H9 (cell line): Measurements from ENCODE around the gene IL16. TPM values are rescaled to one million over a fixed set of nuclear protein-coding genes. Genes with fewer than 3 reads are reported as not detected.

Source experiments
- DNase-seq: peaks from one replicate; pipeline ENCODE4 v3.0.0-alpha.2; 2017
- H2AFZ ChIP-seq: one replicate; pipeline ENCODE4 v1.6.1; 2013; ENCODE audit warnings: mild to moderate bottlenecking, low read length, control low read depth, moderate library complexity
- H2AK5ac ChIP-seq: 2 replicates; pipeline ENCODE4 v1.6.1; 2013; ENCODE audit warnings: low read length, control low read depth, mixed read lengths; ENCODE audit not compliant: insufficient read length
- H2BK120ac ChIP-seq: one replicate; pipeline ENCODE4 v1.6.1; 2013; ENCODE audit warnings: low read depth, mild to moderate bottlenecking, low read length, control low read depth, inconsistent platforms; ENCODE audit not compliant: poor library complexity, severe bottlenecking
- H2BK12ac ChIP-seq: 2 replicates; pipeline ENCODE4 v1.6.1; 2013; ENCODE audit warnings: low read length, control low read depth, mixed read lengths, low read depth; ENCODE audit not compliant: insufficient read length
- H2BK15ac ChIP-seq: 2 replicates; pipeline ENCODE4 v1.6.1; 2013; ENCODE audit warnings: low read depth, low read length, control low read depth
- H2BK20ac ChIP-seq: one replicate; pipeline ENCODE4 v1.6.1; 2013; ENCODE audit warnings: low read depth, mild to moderate bottlenecking, low read length, control low read depth, inconsistent platforms; ENCODE audit not compliant: poor library complexity, severe bottlenecking
- H2BK5ac ChIP-seq: 2 replicates; pipeline ENCODE4 v1.6.1; 2013; ENCODE audit warnings: low read length, control low read depth, mixed read lengths; ENCODE audit not compliant: insufficient read length
- H3K14ac ChIP-seq: 2 replicates; pipeline ENCODE4 v1.6.1; 2013; ENCODE audit warnings: low read length, control low read depth; ENCODE audit not compliant: insufficient read depth
- H3K18ac ChIP-seq: 2 replicates; pipeline ENCODE4 v1.6.1; 2013; ENCODE audit warnings: low read depth, mild to moderate bottlenecking, mixed read lengths, low read length, control low read depth; ENCODE audit not compliant: insufficient read length
- H3K23ac ChIP-seq: 2 replicates; pipeline ENCODE4 v1.6.1; 2013; ENCODE audit warnings: low read length, control low read depth, mixed read lengths, low read depth; ENCODE audit not compliant: insufficient read length
- H3K23me2 ChIP-seq: 2 replicates; pipeline ENCODE4 v1.6.1; 2013; ENCODE audit warnings: low read depth, mild to moderate bottlenecking, mixed read lengths, low read length, control low read depth; ENCODE audit not compliant: insufficient read length, poor library complexity, severe bottlenecking
- H3K27ac ChIP-seq: 2 replicates; pipeline ENCODE4 v1.5.1; 2013; ENCODE audit warnings: low read length, control low read depth, mixed read lengths, low read depth; ENCODE audit not compliant: insufficient read length
- H3K27me3 ChIP-seq: 2 replicates; pipeline ENCODE4 v1.6.1; 2013; ENCODE audit warnings: low read length, control low read depth, inconsistent platforms; ENCODE audit not compliant: insufficient read depth
- H3K4ac ChIP-seq: 2 replicates; pipeline ENCODE4 v1.6.1; 2013; ENCODE audit warnings: low read depth, mild to moderate bottlenecking, control low read depth, inconsistent platforms, low read length, moderate library complexity
- H3K4me1 ChIP-seq: 2 replicates; pipeline ENCODE4 v1.6.1; 2013; ENCODE audit warnings: low read length, control low read depth, inconsistent platforms; ENCODE audit not compliant: insufficient read depth
- H3K4me2 ChIP-seq: 2 replicates; pipeline ENCODE4 v1.6.1; 2013; ENCODE audit warnings: low read length, control low read depth, mixed read lengths; ENCODE audit not compliant: insufficient read length, insufficient read depth
- H3K56ac ChIP-seq: 2 replicates; pipeline ENCODE4 v1.6.1; 2013; ENCODE audit warnings: low read depth, mild to moderate bottlenecking, mixed read lengths, low read length, control low read depth; ENCODE audit not compliant: insufficient read length
- H3K79me1 ChIP-seq: 2 replicates; pipeline ENCODE4 v1.6.1; 2013; ENCODE audit warnings: low read depth, mild to moderate bottlenecking, moderate library complexity, low read length, control low read depth, inconsistent platforms; ENCODE audit not compliant: insufficient read depth, poor library complexity, severe bottlenecking
- H3K79me2 ChIP-seq: 2 replicates; pipeline ENCODE4 v1.6.1; 2013; ENCODE audit warnings: low read length, control low read depth, inconsistent platforms; ENCODE audit not compliant: insufficient read depth
- H3K9ac ChIP-seq: 2 replicates; pipeline ENCODE4 v1.6.1; 2013; ENCODE audit warnings: low read length, control low read depth, mixed read lengths; ENCODE audit not compliant: insufficient read length; ENCODE audit errors: extremely low read depth
- H3K9me3 ChIP-seq: one replicate; pipeline ENCODE4 v1.6.1; 2013; ENCODE audit warnings: low read depth, low read length, inconsistent platforms; ENCODE audit not compliant: control insufficient read depth
- H3T11ph ChIP-seq: one replicate; pipeline ENCODE4 v1.6.1; 2013; ENCODE audit warnings: mild to moderate bottlenecking, low read length, control low read depth, inconsistent platforms
- H4K20me1 ChIP-seq: one replicate; pipeline ENCODE4 v1.6.1; 2013; ENCODE audit not compliant: control insufficient read depth, insufficient read length, insufficient read depth
- H4K5ac ChIP-seq: 2 replicates; pipeline ENCODE4 v1.6.1; 2013; ENCODE audit warnings: low read depth, mild to moderate bottlenecking, mixed read lengths, low read length, control low read depth; ENCODE audit not compliant: insufficient read length
- H4K8ac ChIP-seq: replicated peaks from 2 replicates; pipeline ENCODE4 v1.6.1; 2013; ENCODE audit warnings: low read length, control low read depth, mixed read lengths, low read depth; ENCODE audit not compliant: insufficient read length
- H4K91ac ChIP-seq: 2 replicates; pipeline ENCODE4 v1.6.1; 2013; ENCODE audit warnings: low read depth, mild to moderate bottlenecking, moderate library complexity, mixed read lengths, low read length, control low read depth; ENCODE audit not compliant: insufficient read length
- H3K27ac Mint-ChIP-seq, 3 experiments: 2 replicates in 2 of 3; 3 replicates in 1 of 3; pipeline ENCODE4 v1.8.0; 2020 to 2021; ENCODE audit warnings: mixed read lengths in 3 of 3, mild to moderate bottlenecking in 1 of 3, moderate library complexity in 1 of 3
- H3K27me3 Mint-ChIP-seq: 2 replicates; pipeline ENCODE4 v1.8.0; 2021; ENCODE audit warnings: low read depth, mild to moderate bottlenecking, moderate library complexity, mixed read lengths
- H3K36me3 Mint-ChIP-seq, 3 experiments: 2 replicates in 2 of 3; 3 replicates in 1 of 3; pipeline ENCODE4 v1.8.0; 2020 to 2021; ENCODE audit warnings: low read depth in 3 of 3, mixed read lengths in 3 of 3; ENCODE audit not compliant: insufficient read depth in 1 of 3
- H3K4me1 Mint-ChIP-seq, 2 experiments: 2 replicates each; pipeline ENCODE4 v1.8.0; 2020; ENCODE audit warnings: mixed read lengths in 2 of 2
- H3K4me3 Mint-ChIP-seq, 2 experiments: 2 replicates in 1 of 2; 3 replicates in 1 of 2; pipeline ENCODE4 v1.8.0; 2020 to 2021; ENCODE audit warnings: mild to moderate bottlenecking in 2 of 2, mixed read lengths in 2 of 2, moderate library complexity in 1 of 2
- H3K9me3 Mint-ChIP-seq, 2 experiments: 2 replicates in 1 of 2; 3 replicates in 1 of 2; pipeline ENCODE4 v1.8.0; 2020; ENCODE audit warnings: mild to moderate bottlenecking in 2 of 2, mixed read lengths in 2 of 2, moderate library complexity in 1 of 2
- CTCF ChIP-seq: fragments of 200-600 bp; sonication (generic); conservative IDR thresholded peaks from 3 replicates; pipeline ENCODE4 v1.8.0; 2021; ENCODE audit warnings: antibody characterized with exemption, mild to moderate bottlenecking
- WGBS: extraction: QIAGEN DNeasy Blood & Tissue Kit; methylation state at CpG from one replicate; pipeline ENCODE4 v1.1.7; 2013; ENCODE audit warnings: missing lambda C conversion rate, low lambda C conversion rate, mixed read lengths; ENCODE audit not compliant: insufficient read length; ENCODE audit errors: extremely low coverage; 5-methylcytosine and 5-hydroxymethylcytosine counted together
- total RNA-seq: library from RNA; stranded (reverse); gene quantifications from 2 replicates; pipeline ENCODE4 v1.2.1, GENCODE V29; 2021

Gene IL16
- total RNA-seq, 1 experiment from 2014 or later: 0.28 TPM

GRCh38 chr15:81280696-81281455 lies 84.2 kb downstream of the IL16 start:
- Histone ChIP-seq H4K5ac (no peak overlapping the region), H3K79me2 (no peaks in the 10 kb centered on the region), H3K9ac (no peak overlapping the region), H3K56ac (no peak overlapping the region), H3K18ac (no peak overlapping the region), H3K27me3 (no peaks in the 10 kb centered on the region), H2BK12ac (no peak overlapping the region), H3K79me1 (no peaks in the 10 kb centered on the region), H4K20me1 (no peaks in the 10 kb centered on the region), H2BK15ac (no peak overlapping the region), H3K14ac (no peak overlapping the region), H2AK5ac (no peak overlapping the region), H3K9me3 (peaks cover 4% of the 10 kb centered on the region), H2BK120ac (no peak overlapping the region), H4K8ac (no peak overlapping the region), H3K23me2 (no peaks in the 10 kb centered on the region), H3T11ph (no peak overlapping the region), H2BK5ac (no peak overlapping the region), H2AFZ (no peak overlapping the region), H3K23ac (no peak overlapping the region), H3K27ac (no peak overlapping the region), H2BK20ac (no peak overlapping the region), H3K4me2 (no peak overlapping the region), H3K4ac (no peak overlapping the region), H4K91ac (no peak overlapping the region), H3K4me1 (no peaks in the 10 kb centered on the region)
- Mint-ChIP-seq H3K4me1 (0 out of 4 replicates have a peak, but pooled peaks cover 0 to 2% of the 10 kb centered on the region in 2 experiments), H3K4me3 (no peak overlapping the region), H3K27me3 (peaks cover 2% of the 10 kb centered on the region), H3K27ac (no peak overlapping the region), H3K36me3 (peaks cover 5 to 18% (median 10%) of the 10 kb centered on the region in 3 experiments; a peak in 6 of 7 replicates), H3K9me3 (peaks cover 22 to 27% of the 10 kb centered on the region in 2 experiments)
- DNase-seq: peak; percentile 20
- no CpG with 5 or more reads among the region's 8 CpGs for WGBS
- TF ChIP-seq CTCF: no peak
